ENCODE measurements around the gene ENOPH1.
"Not testable (repeated sequence)": the region's sequence is repeated elsewhere in the genome, so short reads cannot be mapped to it uniquely, and the experiment has no call there.

Gene ENOPH1

DNA sequence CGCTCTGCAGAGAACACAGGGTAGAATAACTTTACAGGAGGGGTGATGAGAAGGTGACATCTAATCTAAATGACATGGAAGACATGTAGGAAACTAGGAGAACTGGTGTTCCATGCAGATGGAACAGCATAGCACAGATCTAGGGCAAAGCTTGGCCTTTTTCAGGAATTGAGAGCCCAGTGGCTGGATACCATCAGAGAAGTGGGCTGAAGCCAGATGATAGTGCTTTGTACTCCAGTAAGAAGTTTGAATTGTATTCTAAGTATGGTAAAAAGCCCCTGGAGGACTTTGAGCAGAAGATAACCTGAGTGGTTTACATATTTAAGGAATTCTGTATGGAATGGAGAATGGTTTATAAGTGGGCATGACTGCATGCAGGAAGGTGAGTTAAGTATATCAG, 32.8 kb downstream of the ENOPH1 start:
- H3K27ac ChIP-seq (ENCODE audit: low read length), result no peak overlapping the region
- peaks cover 4% of the 10 kb centered on the region; the same call in 1 of the 2 replicates for H3K36me3 ChIP-seq (ENCODE audit: control insufficient read depth, insufficient read depth, low read length)

DNA sequence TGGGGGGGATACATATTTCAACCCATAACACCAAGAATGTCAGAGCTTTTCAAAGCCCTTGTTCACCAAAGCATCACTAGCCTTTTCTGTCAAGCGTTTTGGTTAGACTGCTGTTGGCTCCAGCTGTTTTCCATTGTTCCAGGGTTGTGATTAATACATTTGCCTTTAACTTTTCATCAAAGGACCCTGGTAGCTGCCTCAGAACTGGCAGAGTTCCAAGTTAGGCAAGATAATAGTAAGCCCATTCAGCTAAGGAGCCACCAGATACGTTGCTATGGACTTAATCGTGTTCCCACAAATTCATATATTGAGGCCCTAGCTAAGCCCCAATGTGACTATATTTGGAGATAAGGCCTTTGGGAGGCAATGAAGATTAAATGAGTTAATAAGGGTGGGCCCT, 37.1 kb downstream of the ENOPH1 start:
- WGBS (ENCODE audit: insufficient coverage, insufficient read length), result no CpG with 5 or more reads among the region's 3 CpGs
- Histone ChIP-seq H3K4me3 (ENCODE audit: low read length) (no peak overlapping the region), H3K9me3 (ENCODE audit: control insufficient read depth, insufficient read depth, low read length) (no peaks in the 10 kb centered on the region), H3K4me1 (ENCODE audit: control insufficient read depth, insufficient read depth, low read length) (no peaks in the 10 kb centered on the region), H3K36me3 (ENCODE audit: control insufficient read depth, insufficient read depth, low read length) (peaks cover 4% of the 10 kb centered on the region; the same call in 1 of the 2 replicates), H3K27me3 (ENCODE audit: control insufficient read depth, insufficient read depth, low read length) (no peaks in the 10 kb centered on the region), H3K27ac (ENCODE audit: low read length) (no peak overlapping the region)
- no peak for DNase-seq (ENCODE audit: low read depth, low spot score)

More for the DNA sequence above, 32.8 kb downstream of the ENOPH1 start:
- Histone ChIP-seq H3K9me3 (ENCODE audit: control insufficient read depth, insufficient read depth, low read length) (no peaks in the 10 kb centered on the region), H3K27me3 (ENCODE audit: control insufficient read depth, insufficient read depth, low read length) (no peaks in the 10 kb centered on the region), H3K4me1 (ENCODE audit: control insufficient read depth, insufficient read depth, low read length) (no peaks in the 10 kb centered on the region), H3K4me3 (ENCODE audit: low read length) (no peak overlapping the region)
- no peak for DNase-seq (ENCODE audit: low read depth, low spot score)
- WGBS (ENCODE audit: insufficient coverage, insufficient read length), result no CpG with 5 or more reads among the region's 1 CpG

DNA sequence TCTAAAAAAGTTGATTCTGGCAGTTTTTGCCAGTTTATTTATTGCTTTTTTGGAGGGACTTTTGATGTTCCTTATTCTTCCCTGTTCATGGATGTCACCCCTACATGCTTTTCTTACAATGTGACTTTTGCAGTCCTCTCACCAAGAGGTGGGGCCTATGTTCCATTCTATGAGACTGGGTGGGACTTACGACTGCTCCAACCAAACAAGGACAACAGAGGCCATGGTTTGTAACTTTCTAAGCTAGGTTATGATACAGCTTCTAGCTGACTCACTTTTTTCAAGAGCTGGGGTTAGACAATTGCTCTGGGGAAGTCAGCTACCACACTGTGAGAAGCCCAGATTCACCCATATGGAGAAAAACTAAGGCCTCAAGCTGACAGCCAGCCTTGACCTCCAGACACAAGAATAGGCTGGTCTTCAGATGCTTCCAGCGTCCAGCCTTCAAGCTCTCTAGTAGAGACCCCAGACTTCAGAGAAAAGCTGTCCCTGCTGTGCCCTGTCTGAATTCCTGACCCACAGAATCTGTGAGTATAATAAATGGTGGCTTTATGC, 39.5 kb downstream of the ENOPH1 start:
- no peak for DNase-seq (ENCODE audit: low read depth, low spot score)
- Histone ChIP-seq H3K27me3 (ENCODE audit: control insufficient read depth, insufficient read depth, low read length) (no peaks in the 10 kb centered on the region), H3K4me1 (ENCODE audit: control insufficient read depth, insufficient read depth, low read length) (no peaks in the 10 kb centered on the region), H3K36me3 (ENCODE audit: control insufficient read depth, insufficient read depth, low read length) (no peaks in the 10 kb centered on the region), H3K27ac (ENCODE audit: low read length) (no peak overlapping the region), H3K9me3 (ENCODE audit: control insufficient read depth, insufficient read depth, low read length) (no peaks in the 10 kb centered on the region), H3K4me3 (ENCODE audit: low read length) (no peak overlapping the region)
- WGBS (ENCODE audit: insufficient coverage, insufficient read length), result no CpG with 5 or more reads among the region's 2 CpGs

DNA sequence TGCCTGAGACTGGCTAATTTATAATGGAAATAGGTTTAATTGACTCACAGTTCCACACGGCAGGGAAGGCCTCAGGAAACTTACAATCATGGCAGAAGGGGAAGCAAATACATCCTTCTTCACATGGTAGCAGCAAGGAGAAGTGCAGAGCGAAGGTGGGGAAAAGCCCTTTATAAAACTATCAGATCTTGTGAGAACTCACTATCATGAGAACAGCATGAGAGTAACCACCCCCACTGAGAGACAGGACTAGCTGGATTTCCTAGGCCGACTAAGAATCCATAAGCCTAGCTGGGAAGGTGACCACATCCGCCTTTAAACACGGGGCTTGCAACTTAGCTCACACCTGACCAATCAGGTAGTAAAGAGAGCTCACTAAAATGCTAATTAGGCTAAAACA, 42.7 kb downstream of the ENOPH1 start:
- not testable (repeated sequence) for DNase-seq (ENCODE audit: low read depth, low spot score)

DNA sequence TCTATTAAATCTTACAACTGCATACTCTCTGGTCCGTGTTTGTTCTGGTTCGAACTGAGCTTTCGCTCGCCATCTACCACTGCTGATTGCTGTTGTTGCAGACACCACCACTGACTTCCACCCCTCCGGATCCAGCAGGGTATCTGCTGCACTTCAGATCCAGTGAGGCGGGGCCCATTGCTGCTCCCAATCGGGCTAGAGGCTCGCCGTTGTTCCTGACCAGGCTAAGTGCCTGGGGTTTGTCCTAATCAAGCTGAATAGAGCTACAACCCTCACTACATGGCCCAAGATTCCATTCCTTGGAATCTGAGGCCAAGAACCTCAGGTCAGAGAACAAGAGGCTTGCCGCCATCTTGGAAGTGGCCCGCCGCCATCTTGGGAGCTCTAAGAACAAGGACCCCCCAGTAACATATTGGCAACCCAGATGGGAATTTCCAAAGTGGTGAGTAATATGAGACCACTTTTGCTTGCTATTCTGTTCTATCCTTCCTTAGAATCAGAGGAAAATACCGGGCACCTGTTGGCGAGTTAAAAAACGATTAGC, 43.3 kb downstream of the ENOPH1 start:
- no peak overlapping the region for H3K4me3 ChIP-seq (ENCODE audit: low read length)
- H3K36me3 ChIP-seq (ENCODE audit: control insufficient read depth, insufficient read depth, low read length), result no peaks in the 10 kb centered on the region
- WGBS (ENCODE audit: insufficient coverage, insufficient read length), result no CpG with 5 or more reads among the region's 15 CpGs
- no peaks in the 10 kb centered on the region for H3K27me3 ChIP-seq (ENCODE audit: control insufficient read depth, insufficient read depth, low read length)
- peaks cover 2% of the 10 kb centered on the region; the same call in 1 of the 2 replicates for H3K4me1 ChIP-seq (ENCODE audit: control insufficient read depth, insufficient read depth, low read length)
- DNase-seq (ENCODE audit: low read depth, low spot score), result no peak
- H3K27ac ChIP-seq (ENCODE audit: low read length), result no peak overlapping the region
- H3K9me3 ChIP-seq (ENCODE audit: control insufficient read depth, insufficient read depth, low read length), result no peaks in the 10 kb centered on the region

More for the DNA sequence above, 42.7 kb downstream of the ENOPH1 start:
- not testable (repeated sequence) for H3K4me3 ChIP-seq (ENCODE audit: low read length); H3K4me1 ChIP-seq (ENCODE audit: control insufficient read depth, insufficient read depth, low read length); H3K27ac ChIP-seq (ENCODE audit: low read length); H3K27me3 ChIP-seq (ENCODE audit: control insufficient read depth, insufficient read depth, low read length); H3K9me3 ChIP-seq (ENCODE audit: control insufficient read depth, insufficient read depth, low read length); H3K36me3 ChIP-seq (ENCODE audit: control insufficient read depth, insufficient read depth, low read length)
- no CpG with 5 or more reads among the region's 5 CpGs for WGBS (ENCODE audit: insufficient coverage, insufficient read length)

DNA sequence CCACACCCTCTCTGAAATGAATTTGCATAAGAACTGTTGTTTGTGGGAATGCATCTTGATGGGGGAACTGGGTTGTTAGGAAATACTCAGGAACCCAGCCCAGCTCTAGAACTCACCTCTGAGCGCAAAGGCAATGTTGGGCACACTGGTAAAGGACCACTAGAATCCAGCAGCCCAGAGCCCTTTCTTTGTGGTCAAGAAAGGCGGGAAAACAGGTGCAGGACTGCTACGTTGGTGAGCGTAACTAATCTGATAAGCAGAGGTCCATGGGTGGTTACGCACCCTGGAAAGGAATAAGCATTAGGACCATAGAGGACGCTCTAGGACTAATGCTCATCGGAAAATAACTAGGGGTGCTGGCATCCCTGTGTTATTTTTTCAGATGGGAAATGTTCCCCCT, 45.5 kb downstream of the ENOPH1 start:
- not testable (repeated sequence) for H3K27me3 ChIP-seq (ENCODE audit: control insufficient read depth, insufficient read depth, low read length); H3K9me3 ChIP-seq (ENCODE audit: control insufficient read depth, insufficient read depth, low read length); H3K4me3 ChIP-seq (ENCODE audit: low read length); DNase-seq (ENCODE audit: low read depth, low spot score); H3K36me3 ChIP-seq (ENCODE audit: control insufficient read depth, insufficient read depth, low read length); H3K4me1 ChIP-seq (ENCODE audit: control insufficient read depth, insufficient read depth, low read length); H3K27ac ChIP-seq (ENCODE audit: low read length)
- WGBS (ENCODE audit: insufficient coverage, insufficient read length), result no CpG with 5 or more reads among the region's 7 CpGs

DNA sequence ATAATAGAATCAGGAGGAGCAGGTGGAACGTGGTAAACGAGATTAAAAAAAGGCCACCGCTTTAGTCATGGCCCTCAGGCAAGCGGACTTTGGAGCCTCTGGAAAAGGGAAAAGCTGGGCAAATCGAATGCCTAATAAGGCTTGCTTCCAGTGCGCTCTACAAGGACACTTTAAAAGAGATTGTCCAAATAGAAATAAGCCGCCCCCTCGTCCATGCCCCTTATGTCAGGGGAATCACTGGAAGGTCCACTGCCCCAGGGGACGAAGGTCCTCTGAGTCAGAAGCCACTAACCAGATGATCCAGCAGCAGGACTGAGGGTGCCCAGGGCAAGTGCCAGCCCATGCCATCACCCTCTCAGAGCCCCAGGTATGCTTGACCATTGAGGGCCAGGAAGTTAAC, 47.1 kb downstream of the ENOPH1 start:
- not testable (repeated sequence) for H3K36me3 ChIP-seq (ENCODE audit: control insufficient read depth, insufficient read depth, low read length); H3K4me3 ChIP-seq (ENCODE audit: low read length); H3K9me3 ChIP-seq (ENCODE audit: control insufficient read depth, insufficient read depth, low read length); H3K27me3 ChIP-seq (ENCODE audit: control insufficient read depth, insufficient read depth, low read length); DNase-seq (ENCODE audit: low read depth, low spot score); H3K4me1 ChIP-seq (ENCODE audit: control insufficient read depth, insufficient read depth, low read length); H3K27ac ChIP-seq (ENCODE audit: low read length)
- no CpG with 5 or more reads among the region's 9 CpGs for WGBS (ENCODE audit: insufficient coverage, insufficient read length)

DNA sequence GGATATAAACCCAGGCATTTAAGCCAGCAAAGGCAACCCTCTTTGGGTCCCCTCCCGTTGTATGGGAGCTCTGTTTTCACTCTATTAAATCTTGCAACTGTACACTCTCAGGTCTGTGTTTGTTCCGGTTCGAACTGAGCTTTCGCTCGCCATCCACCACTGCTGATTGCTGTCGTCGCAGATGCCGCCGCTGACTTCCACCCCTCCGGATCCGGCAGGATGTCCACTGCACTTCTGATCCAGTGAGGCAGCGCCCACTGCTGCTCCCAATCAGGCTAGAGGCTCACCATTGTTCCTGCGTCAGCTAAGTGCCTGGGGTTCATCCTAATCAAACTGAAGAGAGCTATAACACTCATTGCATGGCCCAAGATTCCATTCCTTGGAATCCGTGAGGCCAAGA, 49.2 kb downstream of the ENOPH1 start:
- no CpG with 5 or more reads among the region's 14 CpGs for WGBS (ENCODE audit: insufficient coverage, insufficient read length)
- DNase-seq (ENCODE audit: low read depth, low spot score), result no peak

DNA sequence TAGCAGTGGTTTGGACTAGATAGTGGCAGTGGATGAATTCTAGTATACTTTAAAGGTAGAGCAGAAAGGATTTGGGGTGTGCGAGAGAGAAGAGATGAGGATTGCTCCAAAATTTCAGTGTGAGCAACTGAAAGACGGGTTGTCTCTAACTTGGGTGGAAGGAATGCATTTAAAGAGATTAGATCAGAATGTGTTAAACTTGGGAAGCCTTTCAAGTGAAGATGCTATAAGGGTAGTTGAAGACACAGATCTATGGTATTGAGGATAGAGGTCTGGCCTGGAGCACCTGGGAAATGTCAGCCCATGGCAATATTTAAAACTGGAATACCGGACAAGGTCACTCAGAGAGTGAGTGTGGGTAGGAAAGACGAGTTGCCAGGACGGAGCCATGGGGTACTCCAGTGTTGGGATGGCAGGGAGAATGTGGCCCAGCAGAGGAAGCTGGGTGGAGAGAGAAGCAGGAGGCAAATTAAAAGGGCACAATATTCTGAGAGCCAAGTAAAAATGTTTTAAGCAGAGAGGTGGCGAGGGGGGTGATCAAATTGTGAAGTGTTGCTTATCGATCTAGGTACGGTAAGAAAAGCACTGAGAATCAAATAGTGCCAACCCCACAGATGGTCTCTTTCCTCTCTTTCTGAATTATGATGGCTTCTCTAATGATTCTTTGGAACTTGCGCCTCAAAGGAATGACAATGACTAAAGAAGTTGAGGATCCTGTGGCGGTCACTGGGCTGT, 50.5 kb downstream of the ENOPH1 start:
- Histone ChIP-seq H3K27me3 (ENCODE audit: control insufficient read depth, insufficient read depth, low read length) (no peaks in the 10 kb centered on the region), H3K4me3 (ENCODE audit: low read length) (no peak overlapping the region), H3K9me3 (ENCODE audit: control insufficient read depth, insufficient read depth, low read length) (no peaks in the 10 kb centered on the region), H3K27ac (ENCODE audit: low read length) (no peak overlapping the region), H3K36me3 (ENCODE audit: control insufficient read depth, insufficient read depth, low read length) (no peaks in the 10 kb centered on the region), H3K4me1 (ENCODE audit: control insufficient read depth, insufficient read depth, low read length) (no peaks in the 10 kb centered on the region)
- no CpG with 5 or more reads among the region's 10 CpGs for WGBS (ENCODE audit: insufficient coverage, insufficient read length)
- DNase-seq (ENCODE audit: low read depth, low spot score), result no peak

More for the DNA sequence above, 49.2 kb downstream of the ENOPH1 start:
- no peaks in the 10 kb centered on the region for H3K36me3 ChIP-seq (ENCODE audit: control insufficient read depth, insufficient read depth, low read length)
- H3K4me3 ChIP-seq (ENCODE audit: low read length), result no peak overlapping the region
- H3K9me3 ChIP-seq (ENCODE audit: control insufficient read depth, insufficient read depth, low read length), result no peaks in the 10 kb centered on the region
- no peaks in the 10 kb centered on the region for H3K27me3 ChIP-seq (ENCODE audit: control insufficient read depth, insufficient read depth, low read length)
- peaks cover 2% of the 10 kb centered on the region; the same call in 1 of the 2 replicates for H3K4me1 ChIP-seq (ENCODE audit: control insufficient read depth, insufficient read depth, low read length)
- H3K27ac ChIP-seq (ENCODE audit: low read length), result no peak overlapping the region

DNA sequence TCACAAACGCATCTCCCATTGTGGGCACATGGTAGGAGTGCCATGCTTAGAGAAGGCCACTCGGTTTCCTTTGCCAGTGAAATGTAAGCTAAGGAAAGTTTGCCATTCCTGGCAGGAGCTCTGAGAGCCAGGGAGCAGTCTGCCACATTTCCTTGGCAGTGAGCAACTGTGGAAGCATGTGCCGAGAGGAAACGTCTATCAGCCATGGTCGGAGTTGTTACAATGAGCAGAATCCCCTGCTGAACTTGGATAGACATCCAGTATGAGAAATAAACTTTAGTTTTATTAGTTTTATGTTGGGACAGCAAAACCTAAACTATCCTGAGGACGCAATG, 51.1 kb downstream of the ENOPH1 start:
- Histone ChIP-seq H3K36me3 (ENCODE audit: control insufficient read depth, insufficient read depth, low read length) (no peaks in the 10 kb centered on the region), H3K4me3 (ENCODE audit: low read length) (no peak overlapping the region), H3K4me1 (ENCODE audit: control insufficient read depth, insufficient read depth, low read length) (no peaks in the 10 kb centered on the region), H3K9me3 (ENCODE audit: control insufficient read depth, insufficient read depth, low read length) (no peaks in the 10 kb centered on the region), H3K27ac (ENCODE audit: low read length) (no peak overlapping the region), H3K27me3 (ENCODE audit: control insufficient read depth, insufficient read depth, low read length) (no peaks in the 10 kb centered on the region)
- no CpG with 5 or more reads among the region's 6 CpGs for WGBS (ENCODE audit: insufficient coverage, insufficient read length)
- DNase-seq (ENCODE audit: low read depth, low spot score), result no peak

DNA sequence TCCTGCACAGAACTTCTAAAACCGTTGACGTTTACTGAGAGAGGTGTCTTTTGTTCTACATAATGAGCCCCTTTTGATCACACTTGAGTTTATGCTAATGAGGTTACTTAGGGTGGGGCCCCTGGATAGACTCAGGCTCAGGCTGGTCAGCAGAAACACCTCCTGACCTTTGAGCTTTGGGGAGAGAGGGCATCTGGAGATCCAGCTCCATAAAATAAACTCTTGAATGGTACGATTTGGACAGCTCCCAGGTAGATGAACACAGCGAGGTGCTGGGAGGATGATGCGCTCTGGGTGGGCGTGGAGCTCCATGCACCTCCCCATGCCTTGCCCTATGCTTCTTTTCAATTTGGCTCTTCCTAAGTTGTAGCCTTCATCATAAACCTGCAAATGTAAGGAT, 52.0 kb downstream of the ENOPH1 start:
- DNase-seq (ENCODE audit: low read depth, low spot score), result no peak
- Histone ChIP-seq H3K4me1 (ENCODE audit: control insufficient read depth, insufficient read depth, low read length) (no peaks in the 10 kb centered on the region), H3K9me3 (ENCODE audit: control insufficient read depth, insufficient read depth, low read length) (no peaks in the 10 kb centered on the region), H3K4me3 (ENCODE audit: low read length) (no peak overlapping the region), H3K36me3 (ENCODE audit: control insufficient read depth, insufficient read depth, low read length) (no peaks in the 10 kb centered on the region), H3K27ac (ENCODE audit: low read length) (no peak overlapping the region), H3K27me3 (ENCODE audit: control insufficient read depth, insufficient read depth, low read length) (no peaks in the 10 kb centered on the region)
- no CpG with 5 or more reads among the region's 6 CpGs for WGBS (ENCODE audit: insufficient coverage, insufficient read length)
